Upper lobe of right lung (tissue), 1 donor: ENCODE measurements around the gene PCDHGC3. TPM values are rescaled to one million over a fixed set of nuclear protein-coding genes. Genes with fewer than 3 reads are reported as not detected.

Experiments
- ATAC-seq: fragments of 200-7000 bp; cut with Tn5 transposase; one replicate; pipeline ENCODE4 v1.9.1; 2020; ENCODE audit warnings: mild to moderate bottlenecking, moderate library complexity
- DNase-seq: peaks from one replicate; pipeline ENCODE4 v3.0.0-alpha.2; 2020
- H3K27ac ChIP-seq: fragments of 200-600 bp; one replicate; pipeline ENCODE4 v1.8.0; 2022
- H3K27me3 ChIP-seq: fragments of 200-600 bp; one replicate; pipeline ENCODE4 v1.8.0; 2022; ENCODE audit warnings: mild to moderate bottlenecking
- H3K36me3 ChIP-seq: fragments of 200-600 bp; one replicate; pipeline ENCODE4 v1.8.0; 2022
- H3K4me1 ChIP-seq: fragments of 200-600 bp; one replicate; pipeline ENCODE4 v1.8.0; 2022
- H3K4me3 ChIP-seq: fragments of 200-600 bp; one replicate; pipeline ENCODE4 v1.8.0; 2022; ENCODE audit warnings: mild to moderate bottlenecking
- H3K9me3 ChIP-seq: fragments of 200-600 bp; one replicate; pipeline ENCODE4 v1.8.0; 2022
- CTCF ChIP-seq: fragments of 200-600 bp; IDR thresholded peaks from one replicate; pipeline ENCODE4 v1.8.0; 2022; ENCODE audit warnings: antibody characterized with exemption
- intact Hi-C: fragments of 100-400 bp; cut with DNase I; formaldehyde crosslinking; loops from one replicate; pipeline ENCODE4 v1.11.0; 2022
- total RNA-seq: library from RNA; stranded (reverse); fragmentation: NEBNext Ultra II Directional; extraction: Animal tissue kit (Norgen Biotek cat#: 25700); gene quantifications from one replicate; pipeline ENCODE4 v1.2.1, GENCODE V29; 2021
- donor health status: DM: no; HTN: yes; CAD: no; lungs with severe emphysema.

Gene PCDHGC3
- total RNA-seq, 1 donor from 2014 or later: 109 TPM

DNA sequence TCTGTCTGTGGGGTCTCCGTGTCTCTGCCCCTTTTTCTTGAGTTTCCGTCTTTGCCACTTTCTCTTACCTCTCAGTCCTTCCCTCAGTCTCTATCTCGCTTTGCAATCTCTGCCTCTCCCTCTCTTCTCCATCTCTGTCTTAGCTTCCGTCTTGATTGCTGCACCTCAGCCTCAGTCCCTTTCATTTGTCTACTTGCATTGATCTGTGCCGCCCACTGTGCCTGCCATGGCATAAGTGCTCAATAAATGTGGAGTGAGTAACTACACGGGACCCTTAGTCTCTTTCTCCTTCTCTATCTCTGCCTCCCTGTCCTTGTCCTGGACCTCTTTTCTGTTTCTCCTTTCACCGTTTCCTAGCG, 19.7 kb downstream of the PCDHGC3 start:
- no peak overlapping the region for H3K27ac ChIP-seq
- intact Hi-C loops: no loop called here
- peaks cover 6% of the 10 kb centered on the region for H3K36me3 ChIP-seq
- no peak for ATAC-seq
- peaks cover 31% of the 10 kb centered on the region for H3K4me1 ChIP-seq
- no peak for DNase-seq
- no peak overlapping the region for H3K4me3 ChIP-seq
- no peaks in the 10 kb centered on the region for H3K9me3 ChIP-seq
- peaks cover 12% of the 10 kb centered on the region for H3K27me3 ChIP-seq
- TF ChIP-seq CTCF: no peak

DNA sequence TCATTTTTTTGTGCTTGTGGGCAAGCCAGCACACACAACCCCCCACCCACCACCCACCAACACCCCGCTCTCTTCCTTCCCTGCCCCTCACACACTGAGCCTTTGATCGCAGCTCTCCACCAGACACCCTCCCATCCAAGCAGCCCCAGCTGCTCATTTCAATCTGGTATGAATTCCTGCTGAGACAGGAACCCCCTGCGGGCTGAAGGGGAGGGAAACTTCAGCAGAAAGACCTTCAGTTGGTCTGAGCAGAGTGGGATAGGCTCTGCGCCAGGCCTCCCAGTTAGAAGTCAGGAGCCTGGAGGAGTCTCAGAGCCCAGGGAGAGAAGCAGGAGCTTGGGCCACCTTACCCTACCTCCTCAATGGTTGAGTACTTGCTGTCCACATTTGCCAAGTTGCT, 20.3 kb downstream of the PCDHGC3 start:
- peaks cover 6% of the 10 kb centered on the region for H3K36me3 ChIP-seq
- no peak overlapping the region for H3K27ac ChIP-seq
- no peak overlapping the region for H3K4me3 ChIP-seq
- no peak for ATAC-seq
- intact Hi-C loops: no loop called here
- TF ChIP-seq CTCF: no peak
- peaks cover 12% of the 10 kb centered on the region for H3K27me3 ChIP-seq
- H3K4me1 ChIP-seq: peaks cover 31% of the 10 kb centered on the region
- no peaks in the 10 kb centered on the region for H3K9me3 ChIP-seq
- DNase-seq: no peak

- TF ChIP-seq CTCF: no peak
- ATAC-seq (no peak), DNase-seq (no peak)
- Histone ChIP-seq H3K27me3 (no peaks in the 10 kb centered on the region), H3K4me3 (no peak overlapping the region), H3K27ac (no peak overlapping the region), H3K4me1 (no peaks in the 10 kb centered on the region), H3K9me3 (no peaks in the 10 kb centered on the region), H3K36me3 (peaks cover 32% of the 10 kb centered on the region)
- intact Hi-C loops: no loop called here
These were observed 26.0 kb downstream of the PCDHGC3 start for GRCh38 chr5:141501761-141502160.

DNA sequence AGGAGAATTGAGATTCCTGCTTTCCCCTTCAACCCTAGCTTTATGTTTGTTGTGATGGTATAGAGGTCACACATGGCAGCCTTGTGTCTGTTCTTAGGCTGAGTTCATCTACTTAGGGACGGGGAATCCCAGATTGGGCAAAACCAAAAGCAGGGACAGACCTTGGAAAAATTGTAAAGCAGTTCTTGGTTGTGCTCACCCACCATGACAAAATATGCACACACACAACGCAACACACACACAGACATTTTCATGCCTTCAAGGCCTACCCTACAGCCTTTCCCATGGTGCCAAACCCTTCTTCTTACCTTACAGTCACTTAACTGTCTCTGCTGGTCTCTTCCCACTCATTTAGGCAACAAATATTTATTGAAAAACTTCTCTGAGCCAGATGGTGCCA, 27.9 kb downstream of the PCDHGC3 start:
- H3K27me3 ChIP-seq: no peaks in the 10 kb centered on the region
- no peaks in the 10 kb centered on the region for H3K9me3 ChIP-seq
- no peak overlapping the region for H3K4me3 ChIP-seq
- TF ChIP-seq CTCF: no peak
- H3K36me3 ChIP-seq: peaks cover 28% of the 10 kb centered on the region
- peaks cover 6% of the 10 kb centered on the region for H3K4me1 ChIP-seq
- no peak for ATAC-seq
- no peak for DNase-seq
- intact Hi-C loops: no loop called here
- H3K27ac ChIP-seq: no peak overlapping the region

GRCh38 chr5:141504216-141504615, 28.4 kb downstream of the PCDHGC3 start:
- no peak for DNase-seq
- Histone ChIP-seq H3K36me3 (peaks cover 28% of the 10 kb centered on the region), H3K27me3 (no peaks in the 10 kb centered on the region), H3K27ac (no peak overlapping the region), H3K9me3 (no peaks in the 10 kb centered on the region), H3K4me1 (peaks cover 9% of the 10 kb centered on the region), H3K4me3 (no peak overlapping the region)
- intact Hi-C loops: no loop called here
- TF ChIP-seq CTCF: no peak
- no peak for ATAC-seq

DNA sequence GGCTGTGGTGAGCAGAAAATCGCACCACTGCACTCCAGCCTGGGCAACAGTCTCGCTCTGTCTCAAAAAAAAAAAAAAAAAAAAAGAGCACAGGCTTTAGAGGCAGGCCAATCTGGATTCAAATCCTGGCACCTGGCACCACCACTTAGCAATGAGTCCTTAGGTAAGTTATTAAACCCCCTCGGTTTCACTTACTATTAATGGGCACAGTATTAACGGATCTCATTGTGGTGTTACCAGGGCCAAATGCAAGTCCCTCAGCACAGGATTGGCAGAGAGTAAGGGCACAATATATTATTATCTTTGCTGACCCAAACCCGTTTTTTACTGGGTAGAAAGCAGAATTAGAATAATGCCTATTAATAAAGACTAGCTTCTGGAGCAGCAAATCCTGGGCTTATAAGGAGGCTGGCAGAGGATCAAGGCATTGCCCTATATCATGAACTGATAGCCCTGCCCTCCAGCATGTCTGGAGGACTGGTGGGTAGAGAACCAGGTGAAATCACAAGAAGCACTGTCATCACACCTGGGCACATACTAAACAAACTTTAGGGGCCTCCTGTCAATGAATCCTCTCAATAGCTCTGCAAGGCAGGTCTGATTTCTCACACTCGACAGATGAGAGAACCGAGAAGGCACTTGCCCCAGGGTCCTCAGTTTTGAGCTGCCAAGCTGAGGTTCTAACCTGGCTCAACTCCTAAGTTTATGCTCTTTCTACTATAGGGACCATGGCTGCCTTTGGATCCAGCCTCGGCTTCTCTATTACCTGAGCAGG, 30.8 kb downstream of the PCDHGC3 start:
- ATAC-seq (no peak), DNase-seq (no peak)

More for the DNA sequence above, 30.8 kb downstream of the PCDHGC3 start:
- no peaks in the 10 kb centered on the region for H3K27me3 ChIP-seq
- H3K4me3 ChIP-seq: no peak overlapping the region
- H3K4me1 ChIP-seq: peaks cover 15% of the 10 kb centered on the region
- H3K27ac ChIP-seq: peak overlapping the region; percentile 74
- H3K9me3 ChIP-seq: no peaks in the 10 kb centered on the region
- intact Hi-C loops: no loop called here
- TF ChIP-seq CTCF: no peak
- H3K36me3 ChIP-seq: peaks cover 35% of the 10 kb centered on the region
